Activated CD8-positive, alpha-beta T cell treated with anti-CD3 and anti-CD28 coated beads for 36 hours (primary cell): ENCODE results near the gene RPL22L1. TPM values are rescaled to one million over a fixed set of nuclear protein-coding genes. Genes with fewer than 3 reads are reported as not detected.

Experiments used
- ATAC-seq: fragments of 200-7000 bp; cut with Tn5 transposase; one replicate; pipeline ENCODE4 v1.10.0; 2021; ENCODE audit warnings: mild to moderate bottlenecking, moderate library complexity
- CTCF ChIA-PET: fragments of 350-600 bp; sonication (Branson Sonifier 250); formaldehyde crosslinking; loops from one replicate; lab custom pipeline; 2021; ENCODE audit warnings: antibody characterized with exemption; lab: Charles Lee
- POLR2A ChIA-PET: fragments of 350-600 bp; sonication (Branson Sonifier 250); formaldehyde crosslinking; loops from one replicate; lab custom pipeline; 2021; ENCODE audit warnings: antibody characterized with exemption; lab: Charles Lee
- DNase-seq: peaks from one replicate; pipeline ENCODE4 v3.0.0-alpha.2; 2020
- H3K27ac Mint-ChIP-seq: one replicate; pipeline ENCODE4 v1.8.0; 2021; ENCODE audit warnings: mild to moderate bottlenecking, mixed read lengths
- H3K27me3 Mint-ChIP-seq: one replicate; pipeline ENCODE4 v1.8.0; 2021; ENCODE audit warnings: mixed read lengths
- H3K36me3 Mint-ChIP-seq: one replicate; pipeline ENCODE4 v1.8.0; 2021; ENCODE audit warnings: low read depth, mixed read lengths
- H3K4me1 Mint-ChIP-seq: one replicate; pipeline ENCODE4 v1.8.0; 2021; ENCODE audit warnings: low read depth, mixed read lengths
- H3K4me3 Mint-ChIP-seq: one replicate; pipeline ENCODE4 v1.8.0; 2021; ENCODE audit warnings: mild to moderate bottlenecking, moderate library complexity, mixed read lengths
- H3K9me3 Mint-ChIP-seq: one replicate; pipeline ENCODE4 v1.8.0; 2021; ENCODE audit warnings: mixed read lengths
- CTCF ChIP-seq: fragments of 200-600 bp; IDR thresholded peaks from one replicate; pipeline ENCODE4 v1.8.0; 2022; ENCODE audit warnings: antibody characterized with exemption, mild to moderate bottlenecking
- intact Hi-C: fragments of 100-400 bp; cut with micrococcal nuclease; formaldehyde crosslinking; loops from one replicate; pipeline ENCODE4 v1.10.0; 2022
- total RNA-seq, 2 experiments: library from RNA; stranded (reverse); gene quantifications; one replicate each; pipeline ENCODE4 v1.2.3, GENCODE V29; 2021

RPL22L1 gene
- total RNA-seq, 2 experiments from 2014 or later: 421 to 453 TPM

- no peaks in the 10 kb centered on the region for H3K27me3 Mint-ChIP-seq
Observed at GRCh38 chr3:170866499-170866898, 3.5 kb downstream of the RPL22L1 start.

GRCh38 chr3:170865209-170866094, 4.5 kb downstream of the RPL22L1 start:
- intact Hi-C loops: loop anchor here (5.0 kb wide), 1 partner anchor 42 kb away; the partner anchor contains the start of gene EIF5A2
- H3K4me3 Mint-ChIP-seq: no peak overlapping the region
- POLR2A ChIA-PET: interaction anchor here (0.6 to 2.8 kb wide), 5 partner anchors 10 to 507 kb away, joined by 3 to 11 read pairs (median 4); partner anchors contain the start of genes EIF5A2 and SKIL
- no peaks in the 10 kb centered on the region for H3K9me3 Mint-ChIP-seq
- no peaks in the 10 kb centered on the region for H3K27me3 Mint-ChIP-seq
- H3K4me1 Mint-ChIP-seq: peaks cover 11% of the 10 kb centered on the region
- peak overlapping the region; percentile 26 for H3K27ac Mint-ChIP-seq
- peaks cover 44% of the 10 kb centered on the region for H3K36me3 Mint-ChIP-seq
- no peak for TF ChIP-seq CTCF
- DNase-seq (no peak), ATAC-seq (no peak)
- CTCF ChIA-PET: interaction anchor here (1.3 kb wide), 2 partner anchors 54 to 508 kb away, joined by 3 to 4 read pairs; no protein-coding TSS in a partner anchor

More at GRCh38 chr3:170866499-170866898, 3.5 kb downstream of the RPL22L1 start:
- intact Hi-C loops: loop anchor here (5.0 kb wide), 1 partner anchor 41 kb away; the partner anchor contains the start of gene EIF5A2
- ATAC-seq: no peak
- Mint-ChIP-seq H3K9me3 (no peaks in the 10 kb centered on the region), H3K36me3 (peaks cover 44% of the 10 kb centered on the region), H3K4me3 (peak overlapping the region; percentile 87), H3K27ac (peak overlapping the region; percentile 78), H3K4me1 (peaks cover 19% of the 10 kb centered on the region)
- ChIA-PET CTCF (interaction anchor here (1.3 kb wide), 1 partner anchor 55 kb away, joined by 4 read pairs; no protein-coding TSS in a partner anchor), POLR2A (interaction anchor here (0.8 to 2.8 kb wide), 4 partner anchors 9 to 1097 kb away, joined by 3 to 11 read pairs (median 7); partner anchors contain the start of gene EIF5A2)
- no peak for DNase-seq
- no peak for TF ChIP-seq CTCF

GRCh38 chr3:170864525-170865208, 5.3 kb downstream of the RPL22L1 start:
- Mint-ChIP-seq H3K27ac (no peak overlapping the region), H3K9me3 (no peaks in the 10 kb centered on the region), H3K4me1 (peaks cover 9% of the 10 kb centered on the region), H3K4me3 (no peak overlapping the region), H3K27me3 (no peaks in the 10 kb centered on the region), H3K36me3 (peaks cover 39% of the 10 kb centered on the region)
- no peak for DNase-seq
- ChIA-PET POLR2A (interaction anchor here (0.7 to 2.8 kb wide), 3 partner anchors 9 to 45 kb away, joined by 3 to 11 read pairs (median 4); no protein-coding TSS in a partner anchor), CTCF (interaction anchor here (0.9 to 1.3 kb wide), 2 partner anchors 20 to 508 kb away, joined by 3 read pairs; no protein-coding TSS in a partner anchor)
- intact Hi-C loops: loop anchor here (5.0 kb wide), 1 partner anchor 43 kb away; the partner anchor contains the start of gene EIF5A2
- no peak for ATAC-seq
- TF ChIP-seq CTCF: no peak

GRCh38 chr3:170863816-170864215, 6.2 kb downstream of the RPL22L1 start:
- Mint-ChIP-seq H3K9me3 (no peaks in the 10 kb centered on the region), H3K4me1 (peaks cover 9% of the 10 kb centered on the region), H3K36me3 (peaks cover 32% of the 10 kb centered on the region), H3K27me3 (no peaks in the 10 kb centered on the region), H3K4me3 (no peak overlapping the region), H3K27ac (no peak overlapping the region)
- ATAC-seq (no peak), DNase-seq (no peak)
- no peak for TF ChIP-seq CTCF
- CTCF ChIA-PET: interaction anchor here (0.9 to 1.1 kb wide), 3 partner anchors 12 to 21 kb away, joined by 3 read pairs; no protein-coding TSS in a partner anchor
- intact Hi-C loops: no loop called here
- POLR2A ChIA-PET: interaction anchor here (1.1 to 2.8 kb wide), 3 partner anchors 10 to 46 kb away, joined by 3 to 11 read pairs (median 3); no protein-coding TSS in a partner anchor
